Stromal cell of bone marrow (primary cell): ENCODE data around the gene COL4A2.
A peak's percentile ranks its signal among the peaks of the same experiment; 100 is the strongest.

ENCODE experiments used
- DNase-seq: peaks from one replicate; pipeline ENCODE4 v3.0.0-alpha.2; 2012; ENCODE audit warnings: low read depth

Gene COL4A2

GRCh38 chr13:110272651-110273050 lies 34.4 kb upstream of the COL4A2 start:
- no peak for DNase-seq

GRCh38 chr13:110273254-110273653 lies 33.8 kb upstream of the COL4A2 start:
- no peak for DNase-seq

GRCh38 chr13:110274687-110275086 lies 32.4 kb upstream of the COL4A2 start:
- DNase-seq: peak; percentile 6

- DNase-seq: no peak
Measured at GRCh38 chr13:110275931-110276552, 31.0 kb upstream of the COL4A2 start.

- DNase-seq: no peak
Measured at GRCh38 chr13:110276553-110276950, 30.5 kb upstream of the COL4A2 start.

GRCh38 chr13:110277357-110277975 lies 29.6 kb upstream of the COL4A2 start:
- no peak for DNase-seq

- no peak for DNase-seq
Measured at GRCh38 chr13:110278859-110279258, 28.2 kb upstream of the COL4A2 start.

GRCh38 chr13:110279684-110280083 lies 27.4 kb upstream of the COL4A2 start:
- no peak for DNase-seq

GRCh38 chr13:110280231-110280813 lies 26.8 kb upstream of the COL4A2 start:
- DNase-seq: no peak

- DNase-seq: no peak
Measured at GRCh38 chr13:110280985-110281688, 25.9 kb upstream of the COL4A2 start.

GRCh38 chr13:110281736-110282135 lies 25.3 kb upstream of the COL4A2 start:
- DNase-seq: no peak

GRCh38 chr13:110282316-110282841 lies 24.7 kb upstream of the COL4A2 start:
- DNase-seq: no peak

GRCh38 chr13:110283736-110284517 lies 23.2 kb upstream of the COL4A2 start:
- DNase-seq: peak; percentile 62

GRCh38 chr13:110284779-110285484 lies 22.2 kb upstream of the COL4A2 start:
- no peak for DNase-seq

GRCh38 chr13:110285991-110286832 lies 20.9 kb upstream of the COL4A2 start:
- no peak for DNase-seq

- no peak for DNase-seq
Measured at GRCh38 chr13:110286833-110287819, 20.0 kb upstream of the COL4A2 start.

GRCh38 chr13:110289174-110289573 lies 17.9 kb upstream of the COL4A2 start:
- DNase-seq: no peak

GRCh38 chr13:110289661-110290060 lies 17.4 kb upstream of the COL4A2 start:
- no peak for DNase-seq

GRCh38 chr13:110290153-110290552 lies 16.9 kb upstream of the COL4A2 start:
- no peak for DNase-seq
